Kidney epithelial cell (primary cell): Measurements from ENCODE around the gene GADL1. TPM values are rescaled to one million over a fixed set of nuclear protein-coding genes. Genes with fewer than 3 reads are reported as not detected.

Source experiments
- DNase-seq: peaks from one replicate; pipeline ENCODE4 v3.0.0-alpha.2; 2010; ENCODE audit warnings: low read depth
- H3K27me3 ChIP-seq: 2 replicates; pipeline ENCODE4 v1.6.0; 2011; ENCODE audit warnings: low read length; ENCODE audit not compliant: control insufficient read depth, insufficient read depth
- H3K36me3 ChIP-seq: 2 replicates; pipeline ENCODE4 v1.5.1; 2011; ENCODE audit warnings: low read length; ENCODE audit not compliant: control insufficient read depth, insufficient read depth
- H3K4me3 ChIP-seq: 2 replicates; pipeline ENCODE4 v1.5.1; 2011; ENCODE audit warnings: low read depth, mild to moderate bottlenecking, control low read depth, low read length
- CTCF ChIP-seq: IDR thresholded peaks from 2 replicates; pipeline ENCODE4 v1.5.1; 2011; ENCODE audit warnings: mild to moderate bottlenecking, moderate library complexity, low read length, control low read depth, inconsistent platforms; ENCODE audit not compliant: insufficient read depth, poor library complexity, severe bottlenecking
- total RNA-seq: library from RNA; depleted of rRNA; stranded (reverse); fragments of >200 nt; gene quantifications from 2 replicates; pipeline ENCODE4 v1.2.3, GENCODE V29; 2015

GADL1 gene
- total RNA-seq, 1 donor from 2014 or later = not detected

DNA sequence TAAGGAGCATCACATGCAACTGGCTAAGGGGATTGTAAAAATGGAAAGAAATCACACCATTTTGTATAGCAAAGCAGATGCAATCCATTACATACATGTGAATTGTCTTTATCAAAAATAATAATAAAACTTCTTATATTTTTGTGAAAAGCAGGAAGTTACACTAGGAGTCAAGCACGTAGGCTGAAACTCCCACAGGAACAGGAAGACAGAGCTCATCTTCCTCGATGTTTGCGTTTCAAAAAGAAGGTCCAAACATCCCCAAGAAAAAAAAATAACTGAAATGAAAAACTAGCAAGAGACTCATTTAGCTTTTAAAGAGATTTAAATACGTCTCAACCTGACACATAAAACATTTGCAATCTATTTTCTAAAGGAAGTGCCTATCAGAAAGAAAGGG lies 181.5 kb downstream of the GADL1 start:
- no peaks in the 10 kb centered on the region for H3K36me3 ChIP-seq
- no peaks in the 10 kb centered on the region for H3K27me3 ChIP-seq
- DNase-seq = no peak
- TF ChIP-seq CTCF = no peak
- H3K4me3 ChIP-seq = no peak overlapping the region

GRCh38 chr3:30711867-30712266 lies 182.6 kb downstream of the GADL1 start:
- no peak overlapping the region for H3K4me3 ChIP-seq
- TF ChIP-seq CTCF = no peak

DNA sequence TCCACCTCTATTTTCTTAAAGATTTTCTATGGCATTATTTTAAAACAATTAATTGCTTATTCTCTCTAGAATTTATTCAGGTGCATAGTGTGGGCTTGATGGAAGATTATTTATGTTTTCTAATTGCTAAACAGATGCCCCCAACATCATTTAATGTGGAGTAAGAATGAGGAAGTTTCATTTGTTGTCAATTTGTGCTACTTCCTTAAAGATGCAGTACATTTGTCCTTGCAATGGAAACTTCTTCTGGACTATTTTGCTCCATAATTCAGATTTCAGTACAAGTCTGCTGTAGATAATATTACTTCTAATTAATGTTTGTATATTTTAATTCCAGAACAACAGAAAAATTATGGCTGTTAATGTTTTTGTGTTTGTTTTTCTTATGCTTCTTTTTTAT lies 183.3 kb downstream of the GADL1 start:
- H3K36me3 ChIP-seq = no peaks in the 10 kb centered on the region
- no peak for TF ChIP-seq CTCF
- no peak overlapping the region for H3K4me3 ChIP-seq
- no peak for DNase-seq
- no peaks in the 10 kb centered on the region for H3K27me3 ChIP-seq

More at GRCh38 chr3:30711867-30712266, 182.6 kb downstream of the GADL1 start:
- H3K27me3 ChIP-seq = no peaks in the 10 kb centered on the region
- no peak for DNase-seq
- H3K36me3 ChIP-seq = no peaks in the 10 kb centered on the region

GRCh38 chr3:30710017-30710416 lies 184.4 kb downstream of the GADL1 start:
- H3K36me3 ChIP-seq = no peaks in the 10 kb centered on the region
- no peak for TF ChIP-seq CTCF
- H3K27me3 ChIP-seq = no peaks in the 10 kb centered on the region
- H3K4me3 ChIP-seq = no peak overlapping the region
- DNase-seq = no peak

DNA sequence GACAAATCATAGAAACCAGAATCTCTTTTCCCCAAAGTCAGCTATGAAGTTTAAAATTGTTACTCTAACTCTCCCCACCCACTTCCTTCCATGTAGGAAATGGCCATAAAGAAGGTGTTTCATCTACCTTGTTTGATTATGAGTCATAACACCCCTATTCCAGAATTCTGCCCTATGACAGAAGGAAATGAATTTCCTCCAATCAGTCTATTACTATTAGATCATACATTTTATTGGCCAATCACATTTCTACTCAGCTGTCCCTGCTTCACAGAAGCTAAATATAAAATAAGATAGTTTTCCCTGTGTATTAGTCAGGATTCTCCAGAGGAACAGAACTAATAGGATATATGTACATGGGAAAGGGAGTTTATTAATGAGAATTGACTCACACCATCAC lies 186.0 kb downstream of the GADL1 start:
- no peak overlapping the region for H3K4me3 ChIP-seq
- no peaks in the 10 kb centered on the region for H3K36me3 ChIP-seq
- TF ChIP-seq CTCF = no peak
- DNase-seq = no peak
- no peaks in the 10 kb centered on the region for H3K27me3 ChIP-seq

GRCh38 chr3:30707825-30708224 lies 186.6 kb downstream of the GADL1 start:
- Histone ChIP-seq H3K4me3 (no peak overlapping the region), H3K36me3 (peaks cover 1% of the 10 kb centered on the region), H3K27me3 (no peaks in the 10 kb centered on the region)
- TF ChIP-seq CTCF = no peak
- DNase-seq = no peak
